Caki2 (cell line): ENCODE measurements around the gene OR52W1. TPM values are rescaled to one million over a fixed set of nuclear protein-coding genes. Genes with fewer than 3 reads are reported as not detected.

Source experiments
- DNase-seq: peaks from one replicate; pipeline ENCODE4 v3.0.0-alpha.2; 2015; ENCODE audit warnings: low read depth
- in situ Hi-C: cut with HindIII; loops from 2 replicates; pipeline ENCODE4 v1.10.0; 2016; ENCODE audit warnings: low sequenced_read_pairs, low pct_unique_long_range_greater_than_20kb, mixed read lengths
- total RNA-seq: library from RNA; depleted of rRNA; stranded (reverse); fragments of >200 nt; shearing (Covaris generic); gene quantifications from 2 replicates; pipeline ENCODE4 v1.2.3, GENCODE V29; 2014; ENCODE audit warnings: low replicate concordance; rRNA removed

Gene OR52W1, protein sequence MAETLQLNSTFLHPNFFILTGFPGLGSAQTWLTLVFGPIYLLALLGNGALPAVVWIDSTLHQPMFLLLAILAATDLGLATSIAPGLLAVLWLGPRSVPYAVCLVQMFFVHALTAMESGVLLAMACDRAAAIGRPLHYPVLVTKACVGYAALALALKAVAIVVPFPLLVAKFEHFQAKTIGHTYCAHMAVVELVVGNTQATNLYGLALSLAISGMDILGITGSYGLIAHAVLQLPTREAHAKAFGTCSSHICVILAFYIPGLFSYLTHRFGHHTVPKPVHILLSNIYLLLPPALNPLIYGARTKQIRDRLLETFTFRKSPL
- not detected in 2 replicates for total RNA-seq

DNA sequence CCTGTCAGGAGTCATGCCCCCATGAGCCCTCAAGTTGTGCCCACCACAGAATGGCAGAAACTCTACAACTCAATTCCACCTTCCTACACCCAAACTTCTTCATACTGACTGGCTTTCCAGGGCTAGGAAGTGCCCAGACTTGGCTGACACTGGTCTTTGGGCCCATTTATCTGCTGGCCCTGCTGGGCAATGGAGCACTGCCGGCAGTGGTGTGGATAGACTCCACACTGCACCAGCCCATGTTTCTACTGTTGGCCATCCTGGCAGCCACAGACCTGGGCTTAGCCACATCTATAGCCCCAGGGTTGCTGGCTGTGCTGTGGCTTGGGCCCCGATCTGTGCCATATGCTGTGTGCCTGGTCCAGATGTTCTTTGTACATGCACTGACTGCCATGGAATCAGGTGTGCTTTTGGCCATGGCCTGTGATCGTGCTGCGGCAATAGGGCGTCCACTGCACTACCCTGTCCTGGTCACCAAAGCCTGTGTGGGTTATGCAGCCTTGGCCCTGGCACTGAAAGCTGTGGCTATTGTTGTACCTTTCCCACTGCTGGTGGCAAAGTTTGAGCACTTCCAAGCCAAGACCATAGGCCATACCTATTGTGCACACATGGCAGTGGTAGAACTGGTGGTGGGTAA is at the start of gene OR52W1:
TSS of gene OR52W1 (plus strand) at position 51 of the 637 bp plus-strand sequence. CDS start at position 51, 0 bp downstream.
- DNase-seq: no peak
- in situ Hi-C loops: no loop called here

GRCh38 chr11:6151117-6151516 is 47.9 kb upstream of the OR52W1 start:
- DNase-seq: no peak
- in situ Hi-C loops: no loop called here

- no peak for DNase-seq
- in situ Hi-C loops: no loop called here
Observed at GRCh38 chr11:6152126-6152525, 46.9 kb upstream of the OR52W1 start.

- in situ Hi-C loops: no loop called here
- no peak for DNase-seq
Observed at GRCh38 chr11:6156628-6157359, 42.2 kb upstream of the OR52W1 start.

GRCh38 chr11:6170226-6170625 is 28.8 kb upstream of the OR52W1 start, which contains the start of gene OR52B2:
TSS of gene OR52B2 (minus strand) at chr11:6170326. CDS start at chr11:6170326, 0 bp downstream.
- no peak for DNase-seq
- in situ Hi-C loops: no loop called here

- in situ Hi-C loops: no loop called here
- no peak for DNase-seq
Observed at GRCh38 chr11:6175440-6175839, 23.6 kb upstream of the OR52W1 start.

DNA sequence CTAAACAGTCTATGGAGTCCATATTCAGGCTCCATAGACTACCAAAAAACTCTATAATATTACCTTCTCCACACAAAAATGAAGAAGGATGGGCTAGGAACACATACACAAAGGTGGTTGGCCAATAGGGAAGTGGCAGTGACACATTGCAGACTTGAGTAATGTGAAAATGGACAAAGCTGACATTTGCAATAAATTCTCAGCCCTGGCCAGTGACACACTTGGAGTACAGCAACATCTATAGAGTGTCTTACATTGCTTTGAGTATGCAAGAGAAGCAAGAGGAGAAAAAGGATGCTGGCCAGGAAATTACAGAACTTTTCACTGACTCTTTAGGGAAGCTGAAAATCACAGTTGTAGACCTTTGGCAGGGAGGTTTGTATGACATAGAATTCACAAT is 7.3 kb upstream of the OR52W1 start:
- no peak for DNase-seq
- in situ Hi-C loops: no loop called here

DNA sequence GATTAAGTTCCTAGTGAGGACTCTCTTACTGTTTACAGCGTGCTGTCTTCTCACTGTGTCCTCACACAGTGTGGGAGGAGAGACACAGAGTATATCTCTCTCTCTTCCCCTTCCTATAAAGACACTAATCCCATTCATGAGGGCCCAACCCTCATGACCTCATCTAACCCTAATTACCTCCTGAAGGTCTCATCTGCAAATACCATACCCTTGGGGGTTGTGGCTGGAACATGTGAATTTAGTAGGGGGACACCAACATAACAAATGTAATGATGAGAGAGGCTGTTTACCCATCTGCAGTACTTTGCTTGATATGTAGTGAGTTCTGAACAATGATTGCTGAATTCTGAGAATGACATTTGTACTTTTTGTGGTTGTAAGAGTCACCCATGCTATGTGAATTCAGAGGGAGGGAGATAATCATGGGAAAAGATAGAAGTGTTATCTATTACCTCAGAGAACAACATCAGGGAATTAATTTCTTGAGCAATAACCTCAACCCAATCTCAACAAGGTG is 4.9 kb upstream of the OR52W1 start:
- in situ Hi-C loops: no loop called here
- DNase-seq: no peak

- in situ Hi-C loops: no loop called here
Observed at GRCh38 chr11:6196396-6196795, 2.6 kb upstream of the OR52W1 start.

GRCh38 chr11:6197466-6198200 is 1.4 kb upstream of the OR52W1 start:
- in situ Hi-C loops: no loop called here
- DNase-seq: no peak

More at GRCh38 chr11:6196396-6196795, 2.6 kb upstream of the OR52W1 start:
- no peak for DNase-seq

DNA sequence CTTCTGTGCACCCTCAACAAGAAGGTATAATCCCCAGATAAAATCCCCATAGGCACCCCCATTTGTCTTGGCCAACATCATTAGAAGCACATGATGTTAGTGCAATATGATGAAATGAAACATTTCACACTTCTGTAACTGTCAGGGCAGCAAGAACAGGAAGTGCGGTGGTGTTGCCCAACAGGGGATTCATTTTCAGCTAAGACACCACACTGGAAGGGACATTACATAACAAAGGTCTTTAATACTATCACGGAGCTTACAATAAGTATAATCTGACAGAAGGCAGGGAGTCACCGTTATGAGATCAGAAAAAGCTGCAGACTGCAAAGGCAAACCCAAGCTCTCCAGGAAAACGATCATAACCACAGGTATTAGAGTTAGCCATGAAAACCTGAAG is 2.0 kb downstream of the OR52W1 start:
- in situ Hi-C loops: no loop called here

GRCh38 chr11:6201481-6201880 is 2.5 kb downstream of the OR52W1 start:
- in situ Hi-C loops: no loop called here
- DNase-seq: no peak

More for the DNA sequence above, 2.0 kb downstream of the OR52W1 start:
- no peak for DNase-seq

DNA sequence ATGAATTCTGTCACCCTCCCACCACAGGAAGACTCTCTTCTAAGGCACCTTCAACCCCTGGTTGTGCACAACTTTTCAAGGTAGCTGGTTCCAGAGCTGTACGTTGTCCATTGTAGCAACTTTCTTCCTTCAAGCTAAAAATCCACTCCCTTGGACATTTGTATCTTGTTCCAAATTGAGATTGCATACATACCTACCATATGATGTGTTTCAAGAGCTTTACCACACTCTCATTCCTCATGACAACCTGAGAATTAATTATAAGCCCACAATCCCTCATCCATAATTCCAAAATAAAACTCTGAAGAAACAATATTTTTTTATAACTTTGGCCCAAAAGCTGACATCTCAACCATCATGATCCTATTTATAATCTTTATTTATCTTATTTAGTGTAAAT is 3.0 kb downstream of the OR52W1 start:
- in situ Hi-C loops: no loop called here
- DNase-seq: no peak

- DNase-seq: no peak
- in situ Hi-C loops: no loop called here
Observed at GRCh38 chr11:6203327-6203726, 4.3 kb downstream of the OR52W1 start.

- DNase-seq: no peak
- in situ Hi-C loops: no loop called here
Observed at GRCh38 chr11:6204706-6205105, 5.7 kb downstream of the OR52W1 start.

DNA sequence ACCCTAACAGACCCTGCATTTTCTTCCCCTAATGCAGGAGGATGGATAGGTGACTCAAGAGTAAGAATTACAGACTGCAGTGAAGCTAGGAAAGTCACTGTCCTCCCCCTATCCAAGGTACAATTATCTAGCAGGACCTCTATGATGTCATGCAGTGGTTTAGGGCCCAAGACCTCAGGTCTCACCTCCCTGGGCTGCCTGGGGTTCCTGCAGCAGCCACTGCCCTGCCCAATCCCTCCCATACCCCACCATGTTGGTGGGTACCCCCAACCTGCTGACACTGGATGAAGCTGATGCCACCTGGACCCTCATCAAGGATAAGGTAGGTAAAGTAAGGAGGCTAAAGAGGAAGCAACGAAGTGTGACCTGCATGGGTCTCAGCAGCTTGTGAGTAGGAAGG is 6.3 kb downstream of the OR52W1 start, which contains the start of gene C11orf42:
TSS of gene C11orf42 (plus strand) at position 192 of the 400 bp plus-strand sequence. CDS start at position 251, 59 bp downstream.
- no peak for DNase-seq
- in situ Hi-C loops: no loop called here

GRCh38 chr11:6206456-6207180 is 7.6 kb downstream of the OR52W1 start:
- in situ Hi-C loops: no loop called here
- no peak for DNase-seq
